ENCODE measurements around the gene CADPS2. TPM values are rescaled to one million over a fixed set of nuclear protein-coding genes. Genes with fewer than 3 reads are reported as not detected.

The CADPS2 gene
- total and polyA plus RNA-seq, 10 of the 15 experiments (the other 5 are each of a cell fraction or from before 2014, with no cell fraction given), result 0.05 to 7.5 (median 0.25) TPM

DNA sequence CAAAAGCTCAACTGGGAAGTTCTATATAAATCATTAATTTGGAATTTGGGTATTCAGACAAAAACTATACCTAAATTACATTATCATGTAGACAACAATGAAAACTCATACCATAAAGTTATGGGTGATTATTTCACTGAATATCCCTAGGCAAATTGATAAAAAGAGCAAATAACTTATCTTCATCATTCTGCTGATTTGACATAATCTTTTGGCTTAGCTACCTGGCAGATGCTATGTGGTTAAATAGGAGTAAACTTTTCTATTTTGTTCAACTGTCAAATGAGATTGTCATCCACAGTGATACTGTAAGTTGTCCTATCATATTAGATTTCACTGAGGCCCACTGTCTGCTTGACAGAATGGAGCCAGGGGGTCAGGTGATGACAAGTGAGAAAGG lies 432.8 kb downstream of the CADPS2 start:
- no peaks in the 10 kb centered on the region for H3K4me1 ChIP-seq (ENCODE audit: control insufficient read depth, insufficient read depth, low read length)
- ATAC-seq (no peak), DNase-seq (ENCODE audit: low read depth, low spot score) (no peak), FAIRE-seq (no peak)
- no peaks in the 10 kb centered on the region for H3K79me2 ChIP-seq (ENCODE audit: control insufficient read depth, insufficient read depth, low read length)
- POLR2A ChIA-PET, result interaction anchor here (0.9 to 1.0 kb wide), 2 partner anchors 9 to 10 kb away, joined by 3 read pairs; no protein-coding TSS in a partner anchor
- BruUV-seq (replicated peaks), result no TSS peak
- H3K36me3 ChIP-seq (ENCODE audit: control insufficient read depth in 2 of 2, insufficient read depth in 2 of 2, low read length in 1 of 2), result no peaks in the 10 kb centered on the region
- H3K4me3 ChIP-seq, result no peak overlapping the region
- in situ Hi-C loops (cut with MboI) (no loop called here), intact Hi-C loops (cut with micrococcal nuclease; ENCODE audit: unreplicated experiment) (loop anchor here (2.0 kb wide), 1 partner anchor 13 kb away; no protein-coding TSS in a partner anchor)
- RAD21 ChIA-PET (ENCODE audit: unreplicated experiment), result interaction anchor here (0.8 kb wide), 1 partner anchor 430 kb away, joined by 3 read pairs; no protein-coding TSS in a partner anchor
- no peaks in the 10 kb centered on the region for H3K27me3 ChIP-seq (replicated peaks in 1 of 2; ENCODE audit: control insufficient read depth in 2 of 2, insufficient read depth in 2 of 2, low read length in 1 of 2)
- no peaks in the 10 kb centered on the region for H4K20me1 ChIP-seq (ENCODE audit: control insufficient read depth, insufficient read depth)
- TF ChIP-seq ZSCAN29 (IDR thresholded peaks at IDR 0.05), result no peak
- no peak for TF ChIP-seq SREBF2 (IDR thresholded peaks at IDR 0.05; ENCODE audit: low read length)
- no peak for TF ChIP-seq MXI1 (IDR thresholded peaks at IDR 0.05; ENCODE audit: low read depth, low read length)
- no peak for TF ChIP-seq PAX5 (IDR thresholded peaks at IDR 0.05; ENCODE audit: borderline replicate concordance, low read depth, low read length)
- TF ChIP-seq NRF1 (conservative IDR thresholded peaks at IDR 0.05; ENCODE audit: low read depth, low read length), result no peak
- TF ChIP-seq MYB (IDR thresholded peaks at IDR 0.05; ENCODE audit: borderline replicate concordance, low read depth, low read length), result no peak
- no peak for TF ChIP-seq SMAD1 (IDR thresholded peaks at IDR 0.05; ENCODE audit: low read depth, partially characterized antibody)
- TF ChIP-seq POLR2A (IDR thresholded peaks at IDR 0.05; ENCODE audit: low read depth, low read length), result no peak
- TF ChIP-seq, protein P1, sequence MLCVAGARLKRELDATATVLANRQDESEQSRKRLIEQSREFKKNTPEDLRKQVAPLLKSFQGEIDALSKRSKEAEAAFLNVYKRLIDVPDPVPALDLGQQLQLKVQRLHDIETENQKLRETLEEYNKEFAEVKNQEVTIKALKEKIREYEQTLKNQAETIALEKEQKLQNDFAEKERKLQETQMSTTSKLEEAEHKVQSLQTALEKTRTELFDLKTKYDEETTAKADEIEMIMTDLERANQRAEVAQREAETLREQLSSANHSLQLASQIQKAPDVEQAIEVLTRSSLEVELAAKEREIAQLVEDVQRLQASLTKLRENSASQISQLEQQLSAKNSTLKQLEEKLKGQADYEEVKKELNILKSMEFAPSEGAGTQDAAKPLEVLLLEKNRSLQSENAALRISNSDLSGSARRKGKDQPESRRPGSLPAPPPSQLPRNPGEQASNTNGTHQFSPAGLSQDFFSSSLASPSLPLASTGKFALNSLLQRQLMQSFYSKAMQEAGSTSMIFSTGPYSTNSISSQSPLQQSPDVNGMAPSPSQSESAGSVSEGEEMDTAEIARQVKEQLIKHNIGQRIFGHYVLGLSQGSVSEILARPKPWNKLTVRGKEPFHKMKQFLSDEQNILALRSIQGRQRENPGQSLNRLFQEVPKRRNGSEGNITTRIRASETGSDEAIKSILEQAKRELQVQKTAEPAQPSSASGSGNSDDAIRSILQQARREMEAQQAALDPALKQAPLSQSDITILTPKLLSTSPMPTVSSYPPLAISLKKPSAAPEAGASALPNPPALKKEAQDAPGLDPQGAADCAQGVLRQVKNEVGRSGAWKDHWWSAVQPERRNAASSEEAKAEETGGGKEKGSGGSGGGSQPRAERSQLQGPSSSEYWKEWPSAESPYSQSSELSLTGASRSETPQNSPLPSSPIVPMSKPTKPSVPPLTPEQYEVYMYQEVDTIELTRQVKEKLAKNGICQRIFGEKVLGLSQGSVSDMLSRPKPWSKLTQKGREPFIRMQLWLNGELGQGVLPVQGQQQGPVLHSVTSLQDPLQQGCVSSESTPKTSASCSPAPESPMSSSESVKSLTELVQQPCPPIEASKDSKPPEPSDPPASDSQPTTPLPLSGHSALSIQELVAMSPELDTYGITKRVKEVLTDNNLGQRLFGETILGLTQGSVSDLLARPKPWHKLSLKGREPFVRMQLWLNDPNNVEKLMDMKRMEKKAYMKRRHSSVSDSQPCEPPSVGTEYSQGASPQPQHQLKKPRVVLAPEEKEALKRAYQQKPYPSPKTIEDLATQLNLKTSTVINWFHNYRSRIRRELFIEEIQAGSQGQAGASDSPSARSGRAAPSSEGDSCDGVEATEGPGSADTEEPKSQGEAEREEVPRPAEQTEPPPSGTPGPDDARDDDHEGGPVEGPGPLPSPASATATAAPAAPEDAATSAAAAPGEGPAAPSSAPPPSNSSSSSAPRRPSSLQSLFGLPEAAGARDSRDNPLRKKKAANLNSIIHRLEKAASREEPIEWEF (IDR thresholded peaks at IDR 0.05; ENCODE audit: insufficient replicate concordance, low read depth, low read length), result no peak
- no peak for TF ChIP-seq TCF12 (IDR thresholded peaks at IDR 0.05; ENCODE audit: low read depth, low read length)
- no peak for TF ChIP-seq SIN3A (IDR thresholded peaks at IDR 0.05; ENCODE audit: low read depth, low read length)
- TF ChIP-seq EED (IDR thresholded peaks at IDR 0.05; ENCODE audit: low read depth), result no peak
- TF ChIP-seq TCF3 (IDR thresholded peaks at IDR 0.05; ENCODE audit: borderline replicate concordance, insufficient read depth, low read depth, low read length), result no peak
- no peak for TF ChIP-seq JUND (IDR thresholded peaks at IDR 0.05; ENCODE audit: low read depth, low read length)
- no peak for TF ChIP-seq ZZZ3 (IDR thresholded peaks at IDR 0.05; ENCODE audit: control insufficient read depth, insufficient read length, low read depth)
- no peak for TF ChIP-seq RB1 (IDR thresholded peaks at IDR 0.05; ENCODE audit: borderline replicate concordance)
- H3K9me3 ChIP-seq (replicated peaks; ENCODE audit: control insufficient read depth, insufficient read depth, low read length), result no peaks in the 10 kb centered on the region
- H2AFZ ChIP-seq (ENCODE audit: control insufficient read depth, low read depth, low read length), result no peak overlapping the region
- CTCF ChIA-PET, result interaction anchor here (0.9 kb wide), 1 partner anchor 9 kb away, joined by 3 read pairs; no protein-coding TSS in a partner anchor
- H3K9ac ChIP-seq (ENCODE audit: control insufficient read depth, insufficient read depth, low read length), result no peak overlapping the region
- H3K4me2 ChIP-seq (ENCODE audit: control insufficient read depth, insufficient read depth), result no peak overlapping the region
- SMC1A ChIA-PET (ENCODE audit: uncharacterized antibody, unreplicated experiment), result no interaction called here
- H3K27ac ChIP-seq (ENCODE audit: control insufficient read depth, insufficient read depth), result no peak overlapping the region
